ELF-1 (cell line): ENCODE results near the gene OR2Y1.
"Not testable (repeated sequence)": the region's sequence is repeated elsewhere in the genome, so short reads cannot be mapped to it uniquely, and the experiment has no call there.

ENCODE experiments used
- DNase-seq: peaks from one replicate; pipeline ENCODE4 v3.0.0-alpha.2; 2016; ENCODE audit warnings: low read depth, low spot score

Gene OR2Y1

GRCh38 chr5:180739958-180740357 is at the start of gene OR2Y1:
Gene OR2Y1 (minus strand): TSS chr5:180740058. CDS start chr5:180740058, 0 bp downstream.
- DNase-seq, result no peak

- not testable (repeated sequence) for DNase-seq
These were observed 49.0 kb upstream of the OR2Y1 start for GRCh38 chr5:180788651-180789410.

GRCh38 chr5:180787711-180788431 is 48.0 kb upstream of the OR2Y1 start:
- peak; percentile 69 for DNase-seq

GRCh38 chr5:180786531-180787398 is 46.9 kb upstream of the OR2Y1 start:
- peak; percentile 46 for DNase-seq

GRCh38 chr5:180785794-180786221 is 46.0 kb upstream of the OR2Y1 start:
- peak; percentile 90 for DNase-seq

GRCh38 chr5:180785121-180785781 is 45.4 kb upstream of the OR2Y1 start:
- no peak for DNase-seq

- DNase-seq, result peak; percentile 52
These were observed 44.7 kb upstream of the OR2Y1 start for GRCh38 chr5:180784497-180785097.

GRCh38 chr5:180783340-180784052 is 43.6 kb upstream of the OR2Y1 start:
- DNase-seq, result no peak

- no peak for DNase-seq
These were observed 42.9 kb upstream of the OR2Y1 start for GRCh38 chr5:180782748-180783147.

- not testable (repeated sequence) for DNase-seq
These were observed 42.1 kb upstream of the OR2Y1 start for GRCh38 chr5:180781900-180782326.

GRCh38 chr5:180779985-180780610 is 40.2 kb upstream of the OR2Y1 start:
- no peak for DNase-seq

- no peak for DNase-seq
These were observed 37.6 kb upstream of the OR2Y1 start for GRCh38 chr5:180777475-180777874.

GRCh38 chr5:180776376-180776775 is 36.5 kb upstream of the OR2Y1 start:
- DNase-seq, result no peak

- no peak for DNase-seq
These were observed 35.8 kb upstream of the OR2Y1 start for GRCh38 chr5:180775624-180776023.

GRCh38 chr5:180771839-180772238 is 32.0 kb upstream of the OR2Y1 start:
- DNase-seq, result no peak

- no peak for DNase-seq
These were observed 30.0 kb upstream of the OR2Y1 start for GRCh38 chr5:180769821-180770220.

- no peak for DNase-seq
These were observed 15.7 kb upstream of the OR2Y1 start for GRCh38 chr5:180755601-180756000.

GRCh38 chr5:180744253-180744652 is 4.4 kb upstream of the OR2Y1 start:
- no peak for DNase-seq

- no peak for DNase-seq
These were observed 2.9 kb upstream of the OR2Y1 start for GRCh38 chr5:180742727-180743126.

- DNase-seq, result not testable (repeated sequence)
These were observed 1.1 kb upstream of the OR2Y1 start for GRCh38 chr5:180740953-180741352.
